Measurements from ENCODE around the gene KLF7.

KLF7 gene

DNA sequence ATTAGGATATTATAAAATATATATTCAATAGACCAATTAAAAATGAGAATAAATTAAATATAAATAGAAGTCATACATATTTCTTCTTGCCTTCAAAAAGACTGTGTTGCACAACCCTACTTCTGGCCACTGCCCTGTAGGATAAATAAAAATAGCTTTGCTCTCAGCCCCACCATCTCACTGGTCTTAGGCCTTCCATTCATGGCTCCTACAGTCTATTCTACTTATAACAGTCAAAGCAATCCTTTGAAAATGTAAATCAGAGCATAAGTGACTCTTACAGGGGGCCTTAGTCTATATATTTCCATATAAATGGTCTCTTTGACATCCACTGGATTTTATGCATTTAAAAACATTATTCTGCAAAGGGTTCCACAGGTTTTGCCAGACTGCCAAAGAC, 72.9 kb downstream of the KLF7 start:
- Histone ChIP-seq H3K27ac (peak overlapping the region in 1 of 2 donors; percentile 6), H3K9me3 (no peaks in the 10 kb centered on the region), H3K36me3 (peaks cover 0 to 7% (median 7%) of the 10 kb centered on the region in 3 donors), H3K4me3 (no peak overlapping the region), H3K27me3 (no peaks in the 10 kb centered on the region), H3K4me1 (peaks cover 0 to 93% (median 41%) of the 10 kb centered on the region in 4 donors)
- no peak for DNase-seq
- TF ChIP-seq, protein P1, sequence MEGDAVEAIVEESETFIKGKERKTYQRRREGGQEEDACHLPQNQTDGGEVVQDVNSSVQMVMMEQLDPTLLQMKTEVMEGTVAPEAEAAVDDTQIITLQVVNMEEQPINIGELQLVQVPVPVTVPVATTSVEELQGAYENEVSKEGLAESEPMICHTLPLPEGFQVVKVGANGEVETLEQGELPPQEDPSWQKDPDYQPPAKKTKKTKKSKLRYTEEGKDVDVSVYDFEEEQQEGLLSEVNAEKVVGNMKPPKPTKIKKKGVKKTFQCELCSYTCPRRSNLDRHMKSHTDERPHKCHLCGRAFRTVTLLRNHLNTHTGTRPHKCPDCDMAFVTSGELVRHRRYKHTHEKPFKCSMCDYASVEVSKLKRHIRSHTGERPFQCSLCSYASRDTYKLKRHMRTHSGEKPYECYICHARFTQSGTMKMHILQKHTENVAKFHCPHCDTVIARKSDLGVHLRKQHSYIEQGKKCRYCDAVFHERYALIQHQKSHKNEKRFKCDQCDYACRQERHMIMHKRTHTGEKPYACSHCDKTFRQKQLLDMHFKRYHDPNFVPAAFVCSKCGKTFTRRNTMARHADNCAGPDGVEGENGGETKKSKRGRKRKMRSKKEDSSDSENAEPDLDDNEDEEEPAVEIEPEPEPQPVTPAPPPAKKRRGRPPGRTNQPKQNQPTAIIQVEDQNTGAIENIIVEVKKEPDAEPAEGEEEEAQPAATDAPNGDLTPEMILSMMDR (IDR thresholded peaks at IDR 0.05) = no peak
- intact Hi-C loops (cut with DNase I; ENCODE audit: low total_unique reads) = no loop called here

DNA sequence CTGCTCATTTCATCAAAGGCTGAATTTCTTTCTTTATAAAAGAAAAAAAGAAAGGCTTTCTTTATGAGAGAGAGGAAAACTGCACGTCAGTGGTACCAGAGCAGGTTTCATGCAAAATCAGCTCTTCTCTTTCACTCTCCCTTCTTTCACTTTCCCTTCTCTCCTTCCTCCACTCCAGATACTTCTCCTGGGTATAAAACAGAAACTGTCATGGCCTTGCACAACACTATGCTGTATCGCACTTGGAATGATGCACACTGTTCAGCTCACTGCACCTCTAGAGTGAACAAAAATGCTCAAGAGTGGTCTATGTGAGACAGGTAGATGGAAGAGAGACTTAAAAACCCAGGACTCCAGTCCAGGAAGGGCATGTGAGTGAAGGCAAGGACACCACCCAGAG, 73.8 kb downstream of the KLF7 start:
- H3K4me3 ChIP-seq = no peak overlapping the region
- H3K4me1 ChIP-seq = peaks cover 0 to 92% (median 42%) of the 10 kb centered on the region in 4 donors
- intact Hi-C loops (cut with DNase I; ENCODE audit: low total_unique reads) = no loop called here
- no peaks in the 10 kb centered on the region for H3K27me3 ChIP-seq
- no peak for DNase-seq
- TF ChIP-seq, protein P1 (IDR thresholded peaks at IDR 0.05) = no peak
- peaks cover 2 to 16% (median 16%) of the 10 kb centered on the region in 3 donors for H3K36me3 ChIP-seq
- no peaks in the 10 kb centered on the region for H3K9me3 ChIP-seq
- H3K27ac ChIP-seq = peak overlapping the region in 1 of 2 donors; percentile 6

DNA sequence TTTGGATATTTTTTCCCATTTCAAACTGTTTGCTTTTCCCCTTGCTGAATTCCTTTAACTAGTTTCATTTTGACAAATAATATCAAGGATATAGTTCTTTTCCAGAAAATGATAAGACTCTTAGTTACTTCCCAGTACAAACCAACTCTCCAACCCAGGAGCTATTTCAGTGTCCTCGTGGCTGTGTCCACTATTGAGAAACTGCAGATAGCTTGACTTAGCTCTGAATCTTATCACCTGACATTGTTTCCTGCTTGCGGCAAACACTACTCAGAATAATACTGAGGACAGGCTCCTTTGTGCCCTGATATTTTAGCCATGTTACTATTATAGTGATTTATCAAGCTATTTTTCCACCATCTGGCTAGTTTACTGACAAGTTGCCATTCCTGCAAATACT, 74.6 kb downstream of the KLF7 start:
- intact Hi-C loops (cut with DNase I; ENCODE audit: low total_unique reads) = no loop called here
- H3K27me3 ChIP-seq = no peaks in the 10 kb centered on the region
- no peaks in the 10 kb centered on the region for H3K9me3 ChIP-seq
- no peak for DNase-seq
- H3K36me3 ChIP-seq = peaks cover 9 to 23% (median 21%) of the 10 kb centered on the region in 3 donors
- H3K4me1 ChIP-seq = peaks cover 0 to 92% (median 40%) of the 10 kb centered on the region in 4 donors
- no peak overlapping the region for H3K4me3 ChIP-seq
- TF ChIP-seq, protein P1 (IDR thresholded peaks at IDR 0.05) = no peak
- H3K27ac ChIP-seq = peak overlapping the region in 1 of 2 donors; percentile 6

DNA sequence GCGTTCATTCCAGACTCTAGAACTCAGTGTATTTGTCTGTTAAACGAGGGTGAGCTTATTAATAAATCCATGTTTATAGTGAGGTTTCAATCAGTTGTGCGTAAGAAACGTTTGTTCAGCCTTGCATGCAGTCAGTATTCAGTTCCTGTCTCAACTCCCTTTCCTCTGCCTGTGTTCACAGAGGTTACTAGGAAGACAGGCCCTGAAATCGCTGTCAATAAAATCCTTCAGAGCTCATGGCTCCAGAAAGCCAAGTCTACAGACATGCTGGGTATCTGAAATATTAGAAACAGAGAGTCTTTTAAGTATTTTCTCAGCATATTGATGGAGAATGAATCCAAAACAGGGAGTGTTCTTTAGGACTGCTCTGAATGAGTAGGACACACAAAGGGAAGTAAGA, 75.4 kb downstream of the KLF7 start:
- Histone ChIP-seq H3K4me3 (no peak overlapping the region), H3K4me1 (peaks cover 0 to 90% (median 39%) of the 10 kb centered on the region in 4 donors), H3K27me3 (no peaks in the 10 kb centered on the region), H3K27ac (peak overlapping the region in 1 of 2 donors; percentile 6), H3K9me3 (no peaks in the 10 kb centered on the region), H3K36me3 (peaks cover 12 to 29% (median 28%) of the 10 kb centered on the region in 3 donors)
- intact Hi-C loops (cut with DNase I; ENCODE audit: low total_unique reads) = no loop called here
- TF ChIP-seq, protein P1 (IDR thresholded peaks at IDR 0.05) = no peak
- DNase-seq = no peak

DNA sequence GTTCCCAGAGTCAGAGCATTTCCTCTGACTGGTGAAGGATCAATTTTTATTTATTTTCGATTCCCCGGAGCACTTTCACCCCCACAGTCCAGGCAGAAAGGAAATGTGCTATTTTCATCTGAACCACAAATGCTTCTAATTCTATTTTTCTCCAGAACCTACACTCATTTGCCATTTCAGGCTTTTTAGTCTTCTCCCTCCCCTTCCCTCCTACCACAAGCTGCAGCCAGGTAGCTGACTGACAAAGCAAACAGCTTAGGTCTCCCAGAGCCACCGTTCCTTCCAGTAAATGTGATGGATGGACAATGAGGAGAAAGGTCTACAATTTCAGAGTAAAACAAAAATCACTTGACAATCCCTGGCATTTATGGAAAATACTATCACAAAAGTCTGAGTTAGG, 76.9 kb downstream of the KLF7 start:
- peaks cover 15 to 40% (median 38%) of the 10 kb centered on the region in 3 donors for H3K36me3 ChIP-seq
- TF ChIP-seq, protein P1 (IDR thresholded peaks at IDR 0.05) = no peak
- H3K27me3 ChIP-seq = no peaks in the 10 kb centered on the region
- no peak overlapping the region for H3K27ac ChIP-seq
- intact Hi-C loops (cut with DNase I; ENCODE audit: low total_unique reads) = no loop called here
- DNase-seq = no peak
- no peak overlapping the region for H3K4me3 ChIP-seq
- H3K9me3 ChIP-seq = no peaks in the 10 kb centered on the region
- H3K4me1 ChIP-seq = peaks cover 0 to 92% (median 39%) of the 10 kb centered on the region in 4 donors

DNA sequence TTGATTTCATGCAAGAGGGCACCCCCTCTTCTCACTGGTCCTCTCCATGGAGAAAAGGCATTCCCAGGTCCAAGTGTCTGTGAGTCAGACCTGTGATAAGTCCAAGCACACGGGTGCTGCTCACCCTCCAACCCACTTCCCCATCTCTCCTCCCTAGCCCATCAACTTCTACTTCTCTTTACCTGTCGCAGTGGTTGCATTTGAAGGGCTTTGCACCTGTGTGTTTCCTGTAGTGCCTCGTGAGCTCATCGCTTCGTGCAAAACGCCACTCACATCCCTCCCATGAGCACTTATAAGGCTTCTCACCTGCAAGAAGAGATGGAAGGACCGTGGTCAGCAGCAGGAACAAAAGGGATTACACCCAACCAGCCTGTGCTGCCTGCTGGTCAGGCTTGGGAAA, 77.5 kb downstream of the KLF7 start:
- Histone ChIP-seq H3K4me3 (no peak overlapping the region), H3K27ac (no peak overlapping the region), H3K9me3 (no peaks in the 10 kb centered on the region), H3K27me3 (no peaks in the 10 kb centered on the region), H3K36me3 (peaks cover 15 to 46% (median 38%) of the 10 kb centered on the region in 3 donors), H3K4me1 (peaks cover 0 to 92% (median 38%) of the 10 kb centered on the region in 4 donors)
- intact Hi-C loops (cut with DNase I; ENCODE audit: low total_unique reads) = no loop called here
- TF ChIP-seq, protein P1 (IDR thresholded peaks at IDR 0.05) = no peak
- DNase-seq = no peak
